Hematopoietic multipotent progenitor cell (in vitro differentiated cells): ENCODE measurements around the gene RRP1B. TPM values are rescaled to one million over a fixed set of nuclear protein-coding genes. Genes with fewer than 3 reads are reported as not detected.

ENCODE experiments used
- DNase-seq, 3 donors: peaks; one replicate each; pipeline ENCODE4 v3.0.0-alpha.2; 2011 to 2015; ENCODE audit warnings: low read depth in 2 of 3, low spot score in 2 of 3
- small RNA-seq: library from RNA; depleted of rRNA; stranded (forward); fragments of <200 nt; gene quantifications from one replicate; pipeline ENCODE3, GENCODE V24; 2012
- total RNA-seq: library from RNA; depleted of rRNA; stranded (reverse); fragments of >200 nt; gene quantifications from one replicate; pipeline ENCODE4 v1.2.3, GENCODE V29; 2012

Gene RRP1B
- total RNA-seq, 1 donor, result 17.8 TPM

DNA sequence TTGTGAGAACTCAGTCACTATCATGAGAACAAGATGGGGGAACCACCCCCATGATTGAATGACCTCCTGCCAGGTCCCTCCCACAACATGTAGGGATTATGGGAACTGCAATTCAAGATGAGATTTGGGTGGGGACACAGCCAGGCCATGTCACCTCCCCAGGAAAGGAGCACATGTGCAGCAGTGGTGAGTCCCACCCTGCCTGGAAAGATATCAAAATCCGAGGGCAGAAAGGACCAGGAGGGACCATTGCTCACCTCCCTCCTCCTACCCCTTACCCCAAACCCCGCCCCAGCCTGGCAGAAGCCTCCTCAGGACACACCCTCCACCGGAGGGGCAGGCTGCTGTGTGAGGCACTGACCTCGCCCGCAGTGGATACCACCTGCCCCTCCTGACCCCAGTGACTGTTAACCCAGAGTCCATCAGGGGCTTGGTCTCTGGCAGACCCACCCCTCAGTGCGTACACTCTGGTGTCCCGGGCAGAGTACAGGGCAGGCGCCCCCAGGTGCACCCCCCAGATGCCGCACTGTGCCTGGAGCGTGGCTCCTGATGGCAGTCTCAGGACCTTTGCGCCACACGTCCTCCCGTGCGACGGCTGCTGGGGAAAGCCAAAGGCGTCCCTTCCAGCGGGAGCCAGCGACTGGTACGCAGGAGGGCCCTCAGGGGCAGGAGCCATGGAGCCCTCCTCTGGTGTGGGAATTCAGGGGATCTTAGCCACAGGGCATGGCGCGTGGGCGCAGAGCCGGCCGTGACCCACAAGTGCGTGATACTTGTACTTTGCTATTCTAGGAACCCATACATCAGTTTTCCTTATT is 80.5 kb downstream of the RRP1B start:
- peak in 1 of 3 donors; percentile 44 for DNase-seq

GRCh38 chr21:43740497-43741156 is 81.3 kb downstream of the RRP1B start:
- peak in 1 of 3 donors; percentile 65 for DNase-seq

DNA sequence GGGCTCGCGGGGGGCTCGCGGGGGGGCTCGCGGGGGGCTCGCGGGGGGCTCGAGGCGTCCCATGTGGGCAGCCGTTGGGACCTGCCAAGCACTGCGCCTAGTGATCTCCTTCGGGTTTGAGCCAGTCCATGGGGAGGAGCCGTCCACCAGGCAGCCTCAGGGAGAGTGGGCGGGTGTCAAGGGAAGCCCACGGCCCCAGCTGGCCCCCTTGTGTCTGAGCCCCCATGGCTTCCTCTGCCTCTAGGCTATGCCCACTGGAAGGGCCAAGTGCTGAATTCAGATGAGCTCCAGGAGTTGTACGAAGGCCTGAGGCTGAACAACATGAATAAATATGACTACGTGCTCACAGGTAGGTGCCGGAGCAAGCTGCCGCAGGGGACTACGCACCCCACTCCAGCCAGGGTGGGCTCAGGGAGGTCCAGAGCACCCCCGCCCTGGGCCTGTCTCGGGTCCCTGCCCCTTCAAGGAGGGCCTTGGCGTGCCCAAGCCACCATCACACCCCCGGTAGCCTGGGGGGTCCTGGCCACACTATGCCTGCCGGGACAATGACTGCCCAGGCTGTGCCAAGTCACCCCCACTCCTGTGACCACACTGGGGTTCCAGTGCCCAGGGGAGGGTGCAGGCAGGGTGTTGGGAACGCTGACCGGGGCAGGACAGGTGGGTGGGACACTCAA is 82.2 kb downstream of the RRP1B start:
- DNase-seq, result no peak

- no peak for DNase-seq
Observed at GRCh38 chr21:43743947-43744346, 84.6 kb downstream of the RRP1B start.

DNA sequence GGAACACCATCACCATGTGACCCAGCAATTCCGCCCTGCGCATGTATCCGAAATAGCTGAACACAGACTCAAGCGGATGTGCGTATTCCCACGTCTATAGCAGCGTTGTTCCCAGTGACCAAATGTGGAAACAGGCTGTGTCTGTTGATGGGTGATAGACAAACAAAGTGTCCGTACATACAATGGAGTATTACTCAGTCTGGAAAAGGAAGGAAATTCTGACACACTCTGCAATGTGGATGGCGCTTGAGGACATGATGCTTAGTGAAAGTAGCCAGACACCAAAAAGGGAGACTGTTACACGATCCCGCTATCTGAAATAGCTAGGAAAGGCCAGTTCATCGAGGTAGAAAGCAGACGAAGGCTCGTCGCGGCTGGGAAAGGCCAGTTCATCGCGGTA is 85.4 kb downstream of the RRP1B start:
- no peak for DNase-seq

Small RNA genes within 50 kb of the gene (small RNA-seq; reads per million reads assigned to genes)
- not detected for gene MIR6070

Other genes with a start within 250 kb of the RRP1B start
- gene SIK1, start 232.4 kb upstream of the RRP1B start, total RNA-seq, result 5.1 TPM
- under 0.01 TPM for gene HSF2BP, start 72 bp upstream of the RRP1B start, total RNA-seq
- gene PDXK, start 59.6 kb downstream of the RRP1B start, total RNA-seq, result 21.0 TPM
- gene CSTB, start 116.7 kb downstream of the RRP1B start, total RNA-seq, result 7.3 TPM
- 16.2 TPM for gene RRP1, start 130.0 kb downstream of the RRP1B start, total RNA-seq
- gene AGPAT3, start 205.7 kb downstream of the RRP1B start, total RNA-seq, result 26.4 TPM